ENCODE results near the gene TRPT1.

TRPT1 gene

DNA sequence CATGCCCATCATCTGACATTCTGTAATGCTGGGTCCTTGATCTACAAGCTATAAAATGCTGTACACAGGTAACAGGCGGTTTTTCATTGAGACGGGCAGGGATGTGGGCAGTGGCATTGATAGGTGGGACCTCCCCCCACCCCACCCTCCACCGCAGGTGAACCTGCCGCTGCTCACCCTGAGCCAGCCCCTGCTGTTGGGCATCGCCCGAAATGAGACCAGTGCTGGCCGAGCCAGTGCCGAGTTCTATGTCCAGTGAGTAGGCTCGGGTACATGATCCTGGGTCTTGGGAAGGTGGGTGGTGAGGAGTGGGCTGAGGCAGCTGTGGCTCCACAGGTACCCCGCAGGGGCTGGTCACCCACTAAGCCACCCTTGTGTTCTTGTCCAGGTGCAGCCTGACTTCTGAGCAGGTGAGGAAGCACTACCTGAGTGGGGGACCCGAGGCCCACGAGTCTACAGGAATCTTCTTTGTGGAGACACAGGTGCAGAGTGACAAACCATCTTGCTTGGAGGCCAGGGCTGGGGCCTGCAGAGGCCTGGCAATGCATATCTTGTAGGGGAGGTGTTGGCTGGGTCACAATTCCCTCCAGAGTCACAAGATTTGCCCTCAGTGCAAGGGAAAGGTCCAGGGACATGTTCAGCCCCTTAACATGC is 3.2 kb upstream of the TRPT1 start:
- DNase-seq, result no peak

DNA sequence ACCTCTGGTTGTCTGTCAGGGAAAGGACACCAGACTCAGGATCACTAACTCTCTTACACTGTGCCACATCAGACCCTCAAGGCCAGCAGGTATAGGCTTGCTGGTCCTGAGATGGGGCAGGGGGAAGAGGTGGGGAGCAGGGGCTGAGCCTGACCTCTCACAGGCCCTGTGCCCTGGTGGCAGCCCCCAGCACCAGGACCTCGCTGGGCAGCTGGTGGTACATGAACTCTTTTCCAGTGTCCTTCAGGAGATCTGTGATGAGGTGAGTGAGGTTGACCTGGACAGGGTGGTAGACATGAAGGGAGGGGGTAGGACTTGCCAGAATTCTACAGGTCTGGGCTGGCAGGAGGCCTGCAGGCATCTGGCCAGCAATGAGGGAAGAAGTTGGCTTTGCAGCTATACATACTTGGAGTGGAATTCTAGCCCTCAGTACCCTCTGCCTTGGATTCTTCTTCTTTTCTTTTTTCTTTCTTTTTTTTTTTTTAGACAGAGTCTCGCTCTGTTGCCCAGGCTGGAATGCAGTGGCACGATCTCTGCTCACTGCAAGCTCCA is 1.5 kb upstream of the TRPT1 start:
- no peak for DNase-seq

GRCh38 chr11:64226507-64227051 is 593 bp upstream of the TRPT1 start:
- peak; percentile 44 for DNase-seq

GRCh38 chr11:64224891-64225607 is 937 bp downstream of the TRPT1 start:
- DNase-seq, result no peak

- DNase-seq, result no peak
These were observed 1.7 kb downstream of the TRPT1 start for GRCh38 chr11:64224151-64224890.

DNA sequence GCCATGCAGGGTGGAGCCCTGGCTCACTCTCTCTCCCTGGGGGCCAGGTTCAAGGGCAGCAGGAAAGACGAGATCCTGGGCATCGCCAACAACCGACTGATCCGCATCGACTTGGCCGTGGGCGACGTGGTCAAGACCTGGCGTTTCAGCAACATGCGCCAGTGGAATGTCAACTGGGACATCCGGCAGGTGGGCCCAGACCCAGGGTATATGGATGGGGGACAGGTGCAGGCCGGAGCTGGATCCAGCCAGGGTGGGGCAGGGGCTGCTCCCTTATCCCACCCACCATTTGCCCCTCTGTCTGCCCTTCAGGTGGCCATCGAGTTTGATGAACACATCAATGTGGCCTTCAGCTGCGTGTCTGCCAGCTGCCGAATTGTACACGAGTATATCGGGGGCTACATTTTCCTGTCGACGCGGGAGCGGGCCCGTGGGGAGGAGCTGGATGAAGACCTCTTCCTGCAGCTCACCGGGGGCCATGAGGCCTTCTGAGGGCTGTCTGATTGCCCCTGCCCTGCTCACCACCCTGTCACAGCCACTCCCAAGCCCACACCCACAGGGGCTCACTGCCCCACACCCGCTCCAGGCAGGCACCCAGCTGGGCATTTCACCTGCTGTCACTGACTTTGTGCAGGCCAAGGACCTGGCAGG is 2.9 kb downstream of the TRPT1 start:
- no peak for DNase-seq

DNA sequence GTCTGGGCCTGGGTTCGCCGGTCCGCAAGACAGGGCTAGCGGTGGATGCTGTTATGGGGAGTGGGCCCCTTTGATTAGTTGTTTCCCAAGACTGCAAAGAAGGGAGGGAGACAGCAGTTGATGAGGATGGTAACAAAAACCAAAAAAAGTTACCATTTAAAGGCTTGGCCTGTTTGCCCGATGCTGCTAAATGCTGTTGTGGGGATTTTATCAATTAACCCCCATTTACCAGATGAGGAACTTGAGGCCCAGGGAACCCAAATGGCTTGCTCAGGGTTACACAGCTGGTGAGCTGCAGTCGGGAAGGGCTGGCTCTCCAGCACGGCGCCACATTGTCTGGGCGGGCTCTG is 3.4 kb downstream of the TRPT1 start:
- DNase-seq, result no peak

DNA sequence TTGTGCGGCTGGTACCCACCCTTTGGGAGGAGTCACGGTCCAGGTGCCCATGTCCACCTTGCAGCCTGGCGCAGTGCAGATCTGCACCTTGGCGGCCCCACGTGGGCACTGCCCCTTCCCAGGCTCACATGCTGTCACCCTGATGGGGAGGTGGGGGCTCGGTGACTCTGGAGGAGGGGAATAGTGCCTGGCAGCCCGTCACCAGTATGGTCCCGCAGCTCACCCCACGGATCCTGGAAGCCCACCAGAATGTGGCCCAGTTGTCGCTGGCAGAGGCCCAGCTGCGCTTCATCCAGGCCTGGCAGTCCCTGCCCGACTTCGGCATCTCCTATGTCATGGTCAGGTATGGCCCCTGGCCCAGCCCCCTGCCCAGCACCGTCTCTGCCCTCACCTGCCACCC is 5.2 kb downstream of the TRPT1 start:
- no peak for DNase-seq

- no peak for DNase-seq
These were observed 5.7 kb downstream of the TRPT1 start for GRCh38 chr11:64220271-64220670.

GRCh38 chr11:64219755-64220154 is 6.2 kb downstream of the TRPT1 start:
- no peak for DNase-seq

DNA sequence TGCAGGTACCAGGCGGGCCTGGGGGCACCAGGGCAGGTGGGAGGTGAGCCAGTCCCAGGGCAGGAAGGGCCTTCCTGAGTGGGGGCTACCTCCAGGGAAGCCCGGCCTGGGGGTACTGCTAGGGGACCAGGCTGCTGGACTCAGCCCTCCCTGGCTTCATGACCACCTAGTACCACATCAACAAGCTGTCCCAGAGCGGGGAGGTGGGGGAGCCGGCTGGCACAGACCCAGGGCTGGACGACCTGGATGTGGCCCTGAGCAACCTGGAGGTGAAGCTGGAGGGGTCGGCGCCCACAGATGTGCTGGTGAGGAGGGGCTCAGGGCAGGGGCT is 6.7 kb downstream of the TRPT1 start:
- DNase-seq, result no peak

- no peak for DNase-seq
These were observed 7.2 kb downstream of the TRPT1 start for GRCh38 chr11:64218628-64219353.

DNA sequence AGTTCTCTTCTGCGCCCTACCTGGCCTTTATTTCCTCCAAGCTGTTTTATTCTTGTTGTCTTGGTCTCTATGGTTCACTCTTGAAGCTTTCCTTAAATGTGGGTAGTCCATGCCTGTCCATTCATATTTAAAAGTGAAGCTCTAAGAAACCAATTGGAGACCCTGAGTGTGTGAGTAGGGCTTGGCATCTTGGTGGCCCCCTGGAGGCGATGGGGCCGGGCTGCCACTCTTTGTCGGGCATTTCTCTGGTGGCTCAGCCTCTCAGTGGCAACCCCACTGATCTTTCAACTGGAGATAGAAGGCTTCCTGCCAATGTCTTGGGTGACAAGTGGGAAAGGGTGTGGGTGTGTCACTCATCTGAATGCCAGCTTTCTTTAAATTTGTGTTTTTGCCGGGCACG is 9.1 kb downstream of the TRPT1 start:
- no peak for DNase-seq

DNA sequence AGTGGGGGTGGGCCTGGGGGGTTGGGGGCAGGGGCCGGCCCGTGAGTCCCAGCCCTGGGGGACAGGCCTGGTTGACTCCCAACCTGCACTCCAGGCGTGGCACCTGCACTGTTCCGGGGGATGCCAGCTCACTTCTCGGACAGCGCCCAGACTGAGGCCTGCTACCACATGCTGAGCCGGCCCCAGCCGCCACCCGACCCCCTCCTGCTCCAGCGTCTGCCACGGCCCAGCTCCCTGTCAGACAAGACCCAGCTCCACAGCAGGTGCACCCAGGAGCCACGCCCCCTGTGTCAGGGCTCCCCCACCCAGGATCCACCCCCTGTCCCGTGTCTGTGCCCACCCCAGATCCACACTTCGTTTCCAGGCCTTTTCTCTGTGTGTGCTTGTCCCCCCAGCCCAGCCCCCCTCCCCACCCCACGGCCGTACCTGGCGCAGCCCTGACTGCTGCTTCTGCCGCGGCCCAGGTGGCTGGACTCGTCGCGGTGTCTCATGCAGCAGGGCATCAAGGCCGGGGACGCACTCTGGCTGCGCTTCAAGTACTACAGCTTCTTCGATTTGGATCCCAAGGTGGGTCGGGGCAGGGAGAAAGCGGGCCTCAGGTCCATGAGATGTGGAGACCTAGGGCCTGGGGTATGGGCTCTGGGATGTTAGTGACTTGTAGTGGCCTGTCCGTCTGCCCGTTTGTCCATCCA is 14.7 kb downstream of the TRPT1 start:
- DNase-seq, result no peak

GRCh38 chr11:64210301-64211020 is 15.5 kb downstream of the TRPT1 start:
- DNase-seq, result no peak

DNA sequence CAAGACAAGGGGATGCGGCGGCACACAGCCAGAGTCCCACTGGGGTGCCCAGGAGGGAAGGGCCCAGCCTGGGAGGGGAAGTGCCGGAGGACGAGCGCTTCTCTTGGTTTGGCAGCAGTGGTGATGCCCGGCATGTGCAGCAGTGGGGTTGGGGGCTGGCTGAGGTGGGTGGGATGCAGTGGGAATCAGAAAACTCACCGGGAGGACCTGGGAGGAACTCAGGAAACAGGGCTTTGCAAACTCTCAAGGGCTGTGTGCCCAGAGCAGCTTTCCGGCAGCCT is 16.5 kb downstream of the TRPT1 start:
- no peak for DNase-seq

- DNase-seq, result no peak
These were observed 17.0 kb downstream of the TRPT1 start for GRCh38 chr11:64208796-64209562.

- no peak for DNase-seq
These were observed 17.7 kb downstream of the TRPT1 start for GRCh38 chr11:64208086-64208795.

DNA sequence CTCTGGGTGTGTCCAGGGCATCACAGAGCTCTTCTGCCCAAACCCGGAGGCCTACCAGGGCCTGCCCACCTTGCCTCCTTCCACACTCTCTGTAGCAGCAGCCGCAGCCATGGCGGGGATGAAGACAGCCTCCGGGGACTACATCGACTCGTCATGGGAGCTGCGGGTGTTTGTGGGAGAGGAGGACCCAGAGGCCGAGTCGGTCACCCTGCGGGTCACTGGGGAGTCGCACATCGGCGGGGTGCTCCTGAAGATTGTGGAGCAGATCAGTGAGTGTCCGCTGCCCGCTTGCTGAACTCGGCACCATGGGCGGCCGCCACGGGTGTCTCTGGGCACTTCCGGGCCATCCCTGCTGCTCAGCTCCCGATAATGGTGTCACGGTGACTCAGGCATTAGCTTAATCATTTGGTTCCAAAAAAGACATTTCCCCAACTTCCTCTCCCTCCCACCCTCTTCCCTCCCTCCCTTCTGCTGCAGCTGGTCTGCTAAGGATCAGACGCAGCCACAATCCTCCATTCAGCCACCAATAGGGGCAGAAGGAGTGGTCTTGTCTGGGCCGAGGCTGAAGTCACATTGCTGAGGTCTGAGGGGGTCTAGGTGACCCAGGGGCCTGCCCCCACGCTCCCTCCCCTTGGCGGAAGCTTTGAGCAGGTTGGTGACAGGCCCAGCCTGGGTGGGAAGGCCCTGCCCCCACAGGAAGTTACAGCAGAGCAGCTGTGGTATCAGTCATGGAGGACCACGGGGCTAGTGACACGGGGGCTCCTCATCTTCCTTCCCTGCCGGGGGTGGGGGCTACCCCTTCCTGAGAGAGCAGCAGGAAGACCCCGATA is 18.5 kb downstream of the TRPT1 start:
- no peak for DNase-seq
